Measurements from ENCODE around the gene CDK5. TPM values are rescaled to one million over a fixed set of nuclear protein-coding genes. Genes with fewer than 3 reads are reported as not detected.

CDK5 gene
- total and polyA plus RNA-seq, 9 of the 15 experiments (the other 6 are each of a cell fraction or from before 2014, with no cell fraction given): 3.2 to 38.0 (median 27.5) TPM

DNA sequence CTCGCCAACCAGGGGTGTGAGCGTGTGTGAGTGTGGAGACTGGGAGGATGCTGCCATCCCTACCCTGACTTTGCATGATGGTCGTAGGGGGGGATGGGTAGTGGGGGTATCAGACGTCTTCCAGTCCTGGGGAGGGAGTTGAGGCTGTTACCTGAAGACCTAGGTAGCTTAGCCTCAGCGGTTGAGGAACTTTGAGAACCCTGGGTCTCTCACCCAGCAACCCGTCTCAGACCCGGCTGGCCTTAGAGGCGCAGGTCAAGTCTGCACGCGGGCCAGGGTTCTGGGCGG, 4.4 kb upstream of the CDK5 start (continued):
- TF ChIP-seq ZMIZ1 (IDR thresholded peaks at IDR 0.05; ENCODE audit: low read depth in 2 of 2, low read length in 2 of 2) (no peak), ZNF431 (CRISPR knock-in tag; IDR thresholded peaks at IDR 0.05) (no peak), POLR2A (conservative IDR thresholded peaks at IDR 0.05) (peak; percentile 78), SMAD3 (CRISPR knock-in tag; conservative IDR thresholded peaks at IDR 0.05) (no peak), ZNF408 (CRISPR knock-in tag; IDR thresholded peaks at IDR 0.05; ENCODE audit: low read depth) (no peak), ZNF140 (CRISPR knock-in tag; IDR thresholded peaks at IDR 0.05) (no peak), FOXJ2 (tag; IDR thresholded peaks at IDR 0.05) (no peak), E2F6 (IDR thresholded peaks at IDR 0.05; ENCODE audit: borderline replicate concordance in 1 of 2, extremely low read depth in 1 of 2, insufficient read depth in 1 of 2, insufficient read length in 1 of 2, low read depth in 1 of 2, low read length in 1 of 2, poor library complexity in 1 of 2, severe bottlenecking in 1 of 2) (peak in 1 of 2 experiments; percentile 60), THRB (CRISPR knock-in tag; conservative IDR thresholded peaks at IDR 0.05) (no peak), GTF2B (IDR thresholded peaks at IDR 0.05; ENCODE audit: extremely low read depth, insufficient read length) (no peak)
- TF ChIP-seq, protein P1, sequence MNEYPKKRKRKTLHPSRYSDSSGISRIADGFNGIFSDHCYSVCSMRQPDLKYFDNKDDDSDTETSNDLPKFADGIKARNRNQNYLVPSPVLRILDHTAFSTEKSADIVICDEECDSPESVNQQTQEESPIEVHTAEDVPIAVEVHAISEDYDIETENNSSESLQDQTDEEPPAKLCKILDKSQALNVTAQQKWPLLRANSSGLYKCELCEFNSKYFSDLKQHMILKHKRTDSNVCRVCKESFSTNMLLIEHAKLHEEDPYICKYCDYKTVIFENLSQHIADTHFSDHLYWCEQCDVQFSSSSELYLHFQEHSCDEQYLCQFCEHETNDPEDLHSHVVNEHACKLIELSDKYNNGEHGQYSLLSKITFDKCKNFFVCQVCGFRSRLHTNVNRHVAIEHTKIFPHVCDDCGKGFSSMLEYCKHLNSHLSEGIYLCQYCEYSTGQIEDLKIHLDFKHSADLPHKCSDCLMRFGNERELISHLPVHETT (CRISPR knock-in tag; conservative IDR thresholded peaks at IDR 0.05 in 1 of 2, IDR thresholded peaks at IDR 0.05 in 1 of 2): 0 out of 4 replicates have a peak, but pooled peaks of 1 of the 2 experiments have one; percentile 13
- TF ChIP-seq, protein P2, sequence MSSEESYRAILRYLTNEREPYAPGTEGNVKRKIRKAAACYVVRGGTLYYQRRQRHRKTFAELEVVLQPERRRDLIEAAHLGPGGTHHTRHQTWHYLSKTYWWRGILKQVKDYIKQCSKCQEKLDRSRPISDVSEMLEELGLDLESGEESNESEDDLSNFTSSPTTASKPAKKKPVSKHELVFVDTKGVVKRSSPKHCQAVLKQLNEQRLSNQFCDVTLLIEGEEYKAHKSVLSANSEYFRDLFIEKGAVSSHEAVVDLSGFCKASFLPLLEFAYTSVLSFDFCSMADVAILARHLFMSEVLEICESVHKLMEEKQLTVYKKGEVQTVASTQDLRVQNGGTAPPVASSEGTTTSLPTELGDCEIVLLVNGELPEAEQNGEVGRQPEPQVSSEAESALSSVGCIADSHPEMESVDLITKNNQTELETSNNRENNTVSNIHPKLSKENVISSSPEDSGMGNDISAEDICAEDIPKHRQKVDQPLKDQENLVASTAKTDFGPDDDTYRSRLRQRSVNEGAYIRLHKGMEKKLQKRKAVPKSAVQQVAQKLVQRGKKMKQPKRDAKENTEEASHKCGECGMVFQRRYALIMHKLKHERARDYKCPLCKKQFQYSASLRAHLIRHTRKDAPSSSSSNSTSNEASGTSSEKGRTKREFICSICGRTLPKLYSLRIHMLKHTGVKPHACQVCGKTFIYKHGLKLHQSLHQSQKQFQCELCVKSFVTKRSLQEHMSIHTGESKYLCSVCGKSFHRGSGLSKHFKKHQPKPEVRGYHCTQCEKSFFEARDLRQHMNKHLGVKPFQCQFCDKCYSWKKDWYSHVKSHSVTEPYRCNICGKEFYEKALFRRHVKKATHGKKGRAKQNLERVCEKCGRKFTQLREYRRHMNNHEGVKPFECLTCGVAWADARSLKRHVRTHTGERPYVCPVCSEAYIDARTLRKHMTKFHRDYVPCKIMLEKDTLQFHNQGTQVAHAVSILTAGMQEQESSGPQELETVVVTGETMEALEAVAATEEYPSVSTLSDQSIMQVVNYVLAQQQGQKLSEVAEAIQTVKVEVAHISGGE (CRISPR knock-in tag; IDR thresholded peaks at IDR 0.05): no peak
- TF ChIP-seq, protein P3, sequence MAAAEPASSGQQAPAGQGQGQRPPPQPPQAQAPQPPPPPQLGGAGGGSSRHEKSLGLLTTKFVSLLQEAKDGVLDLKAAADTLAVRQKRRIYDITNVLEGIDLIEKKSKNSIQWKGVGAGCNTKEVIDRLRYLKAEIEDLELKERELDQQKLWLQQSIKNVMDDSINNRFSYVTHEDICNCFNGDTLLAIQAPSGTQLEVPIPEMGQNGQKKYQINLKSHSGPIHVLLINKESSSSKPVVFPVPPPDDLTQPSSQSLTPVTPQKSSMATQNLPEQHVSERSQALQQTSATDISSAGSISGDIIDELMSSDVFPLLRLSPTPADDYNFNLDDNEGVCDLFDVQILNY (CRISPR knock-in tag; IDR thresholded peaks at IDR 0.05): no peak

Measured in K562 (cell line).